ENCODE results near the gene CFAP97D2.

The CFAP97D2 gene

GRCh38 chr13:114199954-114200353, 20.9 kb downstream of the CFAP97D2 start:
- DNase-seq (ENCODE audit: low spot score): no peak

GRCh38 chr13:114200399-114200911, 21.4 kb downstream of the CFAP97D2 start:
- no peak for DNase-seq (ENCODE audit: low spot score)

GRCh38 chr13:114202581-114202980, 23.5 kb downstream of the CFAP97D2 start:
- no peak for DNase-seq (ENCODE audit: low spot score)

GRCh38 chr13:114203536-114203935, 24.5 kb downstream of the CFAP97D2 start:
- no peak for DNase-seq (ENCODE audit: low spot score)

- DNase-seq (ENCODE audit: low spot score): no peak
These were observed 25.8 kb downstream of the CFAP97D2 start for GRCh38 chr13:114204894-114205293.

GRCh38 chr13:114208134-114208533, 29.1 kb downstream of the CFAP97D2 start:
- DNase-seq (ENCODE audit: low spot score): no peak

GRCh38 chr13:114211446-114212157, 32.5 kb downstream of the CFAP97D2 start:
- DNase-seq (ENCODE audit: low spot score): no peak

- DNase-seq (ENCODE audit: low spot score): no peak
These were observed 33.1 kb downstream of the CFAP97D2 start for GRCh38 chr13:114212158-114212495.

- no peak for DNase-seq (ENCODE audit: low spot score)
These were observed 34.9 kb downstream of the CFAP97D2 start for GRCh38 chr13:114213980-114214379.

- DNase-seq (ENCODE audit: low spot score): no peak
These were observed 40.3 kb downstream of the CFAP97D2 start for GRCh38 chr13:114219392-114219791.

- no peak for DNase-seq (ENCODE audit: low spot score)
These were observed 43.5 kb downstream of the CFAP97D2 start for GRCh38 chr13:114222461-114222968.

GRCh38 chr13:114224201-114224600, 45.1 kb downstream of the CFAP97D2 start:
- DNase-seq (ENCODE audit: low spot score): no peak

GRCh38 chr13:114225610-114226009, 46.6 kb downstream of the CFAP97D2 start:
- DNase-seq (ENCODE audit: low spot score): no peak

GRCh38 chr13:114226088-114226487, 47.0 kb downstream of the CFAP97D2 start:
- no peak for DNase-seq (ENCODE audit: low spot score)

GRCh38 chr13:114226699-114227323, 47.8 kb downstream of the CFAP97D2 start:
- peak; percentile 90 for DNase-seq (ENCODE audit: low spot score)

GRCh38 chr13:114227528-114227927, 48.5 kb downstream of the CFAP97D2 start:
- no peak for DNase-seq (ENCODE audit: low spot score)

- no peak for DNase-seq (ENCODE audit: low spot score)
These were observed 49.1 kb downstream of the CFAP97D2 start for GRCh38 chr13:114228176-114228575.

GRCh38 chr13:114229506-114229905, 50.4 kb downstream of the CFAP97D2 start:
- no peak for DNase-seq (ENCODE audit: low spot score)

- no peak for DNase-seq (ENCODE audit: low spot score)
These were observed 51.1 kb downstream of the CFAP97D2 start for GRCh38 chr13:114230117-114230516.

- no peak for DNase-seq (ENCODE audit: low spot score)
These were observed 51.5 kb downstream of the CFAP97D2 start for GRCh38 chr13:114230575-114230974.

GRCh38 chr13:114231886-114232285, 52.8 kb downstream of the CFAP97D2 start:
- no peak for DNase-seq (ENCODE audit: low spot score)

GRCh38 chr13:114234266-114234644, 55.2 kb downstream of the CFAP97D2 start:
- DNase-seq (ENCODE audit: low spot score): no peak

GRCh38 chr13:114234645-114235421, 55.8 kb downstream of the CFAP97D2 start, which contains the start of gene CDC16:
TSS of gene CDC16 (plus strand) at chr13:114234897. CDS start at chr13:114235085, 188 bp downstream.
- DNase-seq (ENCODE audit: low spot score): peak; percentile 95
